Stimulated activated CD8-positive, alpha-beta memory T cell treated with anti-CD3 and anti-CD28 coated beads, Interleukin-15, amount 100 ng/mL, for 24 hours (primary cell): ENCODE results near the gene TALDO1.
"Not testable (repeated sequence)": the region's sequence is repeated elsewhere in the genome, so short reads cannot be mapped to it uniquely, and the experiment has no call there.

Experiments used
- DNase-seq: peaks from one replicate; pipeline ENCODE4 v3.0.0-alpha.2; 2020; ENCODE audit warnings: low read depth

TALDO1 gene

DNA sequence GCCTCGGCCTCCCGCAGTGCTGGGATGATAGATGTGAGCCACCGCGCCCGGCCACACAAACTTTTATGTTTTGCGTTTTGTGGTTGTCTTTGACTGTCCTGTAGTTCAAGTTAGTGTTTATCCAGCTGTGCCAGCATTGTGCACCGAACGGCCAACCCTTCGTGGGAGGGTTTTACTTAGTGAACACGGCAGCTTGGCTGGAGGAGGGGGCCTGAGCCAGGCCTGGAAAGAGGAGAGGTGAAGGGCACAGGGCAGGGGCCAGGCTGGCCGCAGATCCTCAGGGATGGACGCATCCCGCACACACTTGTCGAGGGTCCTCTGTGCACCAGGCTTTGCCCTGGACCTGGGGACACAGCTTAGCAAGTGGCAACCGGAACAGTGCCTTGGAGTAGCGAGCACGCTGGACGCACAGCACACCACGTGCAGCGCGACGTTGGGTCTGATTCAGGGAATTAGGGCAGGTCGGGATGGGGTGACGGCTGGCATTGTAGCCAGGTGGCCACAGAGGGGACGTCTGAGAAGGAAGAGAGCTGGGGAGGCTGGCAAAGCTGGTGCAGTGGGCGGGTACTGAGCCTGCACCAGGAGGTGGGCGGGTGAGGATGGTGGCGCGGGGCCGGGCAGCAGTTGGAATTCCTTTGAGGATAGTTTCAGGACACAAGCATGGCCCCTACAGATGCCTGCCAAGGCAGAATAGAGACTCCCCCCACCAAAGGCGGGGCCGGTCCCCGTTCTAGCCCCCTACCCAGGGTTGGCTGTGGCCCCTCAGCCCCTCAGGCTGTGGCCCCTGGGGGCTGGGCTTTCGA, 27.8 kb upstream of the TALDO1 start:
- no peak for DNase-seq

DNA sequence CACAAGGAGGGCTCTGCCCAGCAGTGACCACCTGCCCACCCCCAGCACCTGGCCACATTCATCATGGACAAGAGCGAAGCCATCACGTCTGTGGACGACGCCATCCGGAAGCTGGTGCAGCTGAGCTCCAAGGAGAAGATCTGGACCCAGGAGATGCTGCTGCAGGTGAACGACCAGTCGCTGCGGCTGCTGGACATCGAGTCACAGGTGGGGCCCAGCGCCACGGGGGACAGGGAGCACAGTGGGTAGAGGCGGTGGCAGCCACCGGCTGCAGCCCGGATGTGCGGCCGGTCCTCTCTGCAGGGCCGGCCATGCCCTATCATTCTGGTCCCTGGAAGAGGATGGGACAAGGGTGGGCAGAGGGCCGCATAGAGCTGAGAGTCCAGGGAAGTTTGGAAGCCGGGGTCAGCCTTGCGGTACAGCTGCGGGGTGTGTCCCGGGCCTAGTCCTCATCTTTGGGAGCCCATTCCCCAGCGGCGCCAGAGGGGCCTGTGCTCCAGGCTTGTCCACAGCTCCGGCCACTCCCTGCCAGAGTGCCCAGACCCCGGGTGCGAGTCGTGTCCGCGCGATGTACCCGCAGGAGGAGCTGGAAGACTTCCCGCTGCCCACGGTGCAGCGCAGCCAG, 27.1 kb upstream of the TALDO1 start:
- no peak for DNase-seq

- DNase-seq: no peak
Observed at GRCh38 chr11:720642-721246, 26.5 kb upstream of the TALDO1 start.

GRCh38 chr11:721247-721740, 26.0 kb upstream of the TALDO1 start:
- no peak for DNase-seq

- DNase-seq: no peak
Observed at GRCh38 chr11:721741-722345, 25.4 kb upstream of the TALDO1 start.

DNA sequence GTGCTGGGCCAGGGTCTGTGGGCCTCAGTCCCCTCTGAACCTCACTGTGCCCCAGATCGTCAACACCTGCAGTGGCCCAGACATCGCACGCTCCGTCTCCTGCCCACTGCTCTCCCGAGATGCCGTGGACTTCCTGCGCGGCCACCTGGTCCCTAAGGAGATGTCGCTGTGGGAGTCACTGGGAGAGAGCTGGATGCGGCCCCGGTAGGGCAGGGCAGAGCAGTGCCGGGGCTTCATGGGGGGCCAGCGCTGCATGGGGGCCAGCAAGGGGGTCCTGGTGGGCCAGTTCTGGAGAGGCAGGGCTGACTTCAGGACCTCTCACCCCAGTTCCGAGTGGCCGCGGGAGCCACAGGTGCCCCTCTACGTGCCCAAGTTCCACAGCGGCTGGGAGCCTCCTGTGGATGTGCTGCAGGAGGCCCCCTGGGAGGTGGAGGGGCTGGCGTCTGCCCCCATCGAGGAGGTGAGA, 24.9 kb upstream of the TALDO1 start:
- no peak for DNase-seq

GRCh38 chr11:723120-723883, 24.0 kb upstream of the TALDO1 start:
- no peak for DNase-seq

DNA sequence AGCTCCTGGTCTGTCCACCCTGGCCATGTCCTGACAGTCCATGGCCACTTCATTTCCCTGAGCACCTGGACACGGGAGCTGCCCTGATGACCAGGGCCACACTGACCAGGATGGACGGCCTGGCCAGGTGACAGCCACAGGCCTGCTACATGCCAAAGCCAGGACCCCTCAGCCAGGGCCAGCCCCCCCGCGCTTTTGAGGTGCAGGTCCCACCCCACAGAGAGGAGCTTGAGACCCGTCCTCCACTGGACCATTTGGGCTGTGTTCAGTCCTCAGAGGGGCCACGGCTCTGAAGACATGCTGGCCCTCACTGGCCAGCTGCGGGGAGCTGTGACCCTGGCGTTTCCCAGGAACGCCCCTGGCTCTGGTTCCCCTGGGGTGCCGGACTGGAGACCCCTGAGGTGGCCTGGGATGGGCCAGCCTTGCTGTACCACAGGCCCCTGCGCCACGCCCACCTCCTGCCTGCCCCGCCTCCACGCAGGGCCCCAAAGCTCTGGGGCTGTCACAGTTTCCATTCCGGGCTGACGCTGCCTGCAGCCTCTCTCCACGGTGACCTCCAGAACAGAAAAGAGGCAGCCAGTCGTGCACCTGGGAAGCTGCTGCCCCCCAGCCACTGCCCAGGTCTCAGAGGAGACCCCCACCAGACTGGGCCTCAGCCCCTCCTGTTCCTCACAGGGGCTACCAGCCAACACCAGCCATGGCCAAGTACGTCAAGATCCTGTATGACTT, 23.1 kb upstream of the TALDO1 start:
- DNase-seq: no peak

DNA sequence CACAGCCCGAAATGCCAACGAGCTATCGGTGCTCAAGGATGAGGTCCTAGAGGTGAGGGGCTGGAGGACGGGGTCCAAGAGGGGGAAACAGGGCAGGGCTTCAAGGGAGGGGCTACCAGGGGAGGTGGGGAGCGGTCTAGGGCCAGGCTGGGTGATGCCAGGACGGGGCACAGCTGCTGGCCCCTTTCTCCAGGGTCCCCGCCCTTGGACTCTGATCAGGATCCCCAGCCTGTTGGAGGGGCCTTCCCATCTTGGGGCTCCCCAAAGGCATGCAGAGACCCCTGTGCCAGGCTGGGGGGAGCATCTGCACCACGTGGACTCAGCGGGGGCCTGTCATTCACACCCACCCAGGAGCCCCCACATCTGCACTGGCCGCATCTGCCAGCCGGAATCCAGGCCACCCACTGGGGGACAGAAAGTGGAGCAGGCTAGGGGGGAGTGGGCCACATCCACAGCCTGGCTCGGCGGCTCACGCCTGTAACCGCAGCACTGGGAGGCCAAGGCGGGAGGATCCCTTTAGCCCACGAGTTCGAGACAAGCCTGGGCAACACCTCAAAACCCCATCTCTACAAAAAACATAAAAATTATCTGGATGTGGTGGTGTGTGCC, 22.4 kb upstream of the TALDO1 start:
- no peak for DNase-seq

DNA sequence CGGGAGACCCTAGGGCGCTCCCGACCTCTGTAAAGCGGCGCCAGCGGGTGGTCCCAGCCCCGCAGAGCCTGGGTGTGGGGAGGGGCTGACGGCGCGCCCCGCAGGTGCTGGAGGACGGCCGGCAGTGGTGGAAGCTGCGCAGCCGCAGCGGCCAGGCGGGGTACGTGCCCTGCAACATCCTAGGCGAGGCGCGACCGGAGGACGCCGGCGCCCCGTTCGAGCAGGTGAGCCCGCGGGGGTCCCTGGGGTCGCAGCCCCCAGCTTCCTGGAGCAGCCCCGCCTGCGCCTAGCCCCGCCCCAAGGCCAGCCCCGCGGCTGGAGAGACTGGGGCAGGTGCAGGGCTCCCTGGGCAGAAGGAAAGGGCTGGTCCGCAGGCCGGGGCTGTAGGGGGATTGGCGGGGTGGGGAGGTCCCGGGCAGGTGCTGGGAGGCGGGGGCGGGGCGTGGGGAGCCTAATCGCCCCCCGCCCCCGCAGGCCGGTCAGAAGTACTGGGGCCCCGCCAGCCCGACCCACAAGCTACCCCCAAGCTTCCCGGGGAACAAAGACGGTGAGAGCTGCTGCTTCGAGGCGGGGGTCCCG, 21.6 kb upstream of the TALDO1 start:
- no peak for DNase-seq

GRCh38 chr11:726278-727220, 20.7 kb upstream of the TALDO1 start:
- no peak for DNase-seq

- no peak for DNase-seq
Observed at GRCh38 chr11:727281-727701, 20.0 kb upstream of the TALDO1 start.

- peak; percentile 60 for DNase-seq
Observed at GRCh38 chr11:727859-728748, 19.2 kb upstream of the TALDO1 start.

DNA sequence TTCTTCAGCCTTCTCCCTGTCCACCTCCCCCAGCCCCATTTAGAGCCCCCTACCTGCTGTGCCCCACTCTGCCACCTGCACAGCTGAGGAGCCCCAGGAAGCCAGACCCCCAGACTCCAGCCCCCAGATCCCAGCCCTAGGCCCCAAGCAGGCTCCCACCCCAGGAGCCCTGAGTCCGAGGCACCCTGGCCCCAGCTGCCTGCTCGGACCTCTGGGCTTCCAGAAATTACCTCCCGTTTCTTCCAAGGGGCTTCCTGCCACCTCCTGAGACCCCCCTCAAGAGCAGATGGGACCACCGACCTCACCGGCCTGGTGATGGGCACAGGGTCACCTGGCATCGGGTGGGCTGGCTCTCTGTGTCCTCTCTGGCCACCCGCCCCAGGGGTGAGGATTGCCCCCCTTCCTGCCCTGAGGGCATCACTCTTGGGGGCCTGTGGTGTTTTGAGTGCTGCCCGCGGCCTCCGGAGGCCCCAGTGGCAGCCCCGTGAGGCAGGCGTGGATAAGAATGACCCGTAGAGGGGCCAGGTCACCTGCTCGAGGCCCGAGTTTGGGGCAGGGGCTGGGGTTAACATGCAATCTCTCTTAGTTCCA, 18.3 kb upstream of the TALDO1 start:
- no peak for DNase-seq

DNA sequence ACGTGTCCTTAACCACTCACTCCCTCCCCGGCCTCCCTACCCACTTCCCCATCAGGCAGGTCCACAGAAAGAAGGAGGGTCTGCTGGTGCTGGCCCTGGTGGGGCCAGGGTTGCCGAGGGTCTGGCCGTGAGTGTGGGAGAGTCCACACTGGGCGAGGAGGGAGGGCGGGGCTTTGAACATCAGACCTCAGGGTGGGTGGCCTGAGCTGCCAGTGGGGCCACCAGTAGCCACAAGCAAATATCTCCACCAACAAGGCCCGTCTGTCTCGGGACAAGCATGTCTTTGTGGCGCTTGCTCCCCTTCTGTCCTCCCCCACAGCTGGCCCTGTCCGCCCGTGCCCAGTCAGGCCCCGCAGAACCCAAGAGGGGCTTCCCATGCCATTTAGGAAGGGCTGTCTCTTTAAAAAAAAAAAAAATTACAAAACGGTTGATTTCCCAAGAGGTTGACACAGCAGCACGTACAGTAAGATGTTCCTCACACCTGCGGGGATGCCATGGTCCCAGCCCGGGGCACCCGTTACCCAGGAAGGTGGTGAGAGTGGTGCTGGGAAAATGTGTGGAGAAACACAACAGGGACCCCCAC, 17.7 kb upstream of the TALDO1 start:
- no peak for DNase-seq

DNA sequence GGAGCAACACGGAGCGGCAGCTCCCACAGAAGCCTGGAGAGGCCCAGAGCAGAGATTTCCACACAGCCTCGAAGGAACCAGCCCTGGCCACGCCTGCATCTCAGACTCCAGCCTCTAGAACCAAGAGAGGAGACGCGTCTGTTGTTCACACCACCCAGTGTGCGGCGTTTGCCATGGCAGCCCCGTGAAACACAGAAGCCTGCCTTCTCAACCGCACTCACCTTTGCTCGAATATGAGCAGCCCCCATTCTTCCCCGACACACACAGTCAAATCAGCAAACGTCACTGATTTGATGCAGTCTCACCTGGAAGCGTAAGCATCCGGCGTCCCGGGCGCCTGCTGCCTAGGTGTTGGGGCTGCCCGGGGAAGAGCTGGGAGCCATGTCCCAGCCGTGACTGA, 14.2 kb upstream of the TALDO1 start:
- DNase-seq: no peak

GRCh38 chr11:734541-734940, 12.7 kb upstream of the TALDO1 start:
- not testable (repeated sequence) for DNase-seq
